IMR-90 (cell line): Measurements from ENCODE around the gene VPS37B. TPM values are rescaled to one million over a fixed set of nuclear protein-coding genes. Genes with fewer than 3 reads are reported as not detected.

Experiments used
- ATAC-seq: fragments of 200-7000 bp; cut with Tn5 transposase; 2 replicates; pipeline ENCODE4 v1.9.1; 2020; ENCODE audit warnings: low read depth, mild to moderate bottlenecking, moderate library complexity
- BruUV-seq: library from RNA; stranded (reverse); fragments of 400-500 nt; replicated peaks from 2 replicates; lab custom pipeline; 2021; lab: Mats Ljungman, UMichigan
- CTCF ChIA-PET: fragments of 300-600 bp; formaldehyde crosslinking; extraction: SDS; loops from one replicate; lab custom pipeline; 2021; ENCODE audit warnings: antibody characterized with exemption; lab: Yijun Ruan, JAX
- POLR2A ChIA-PET: fragments of 300-600 bp; sonication (Branson Sonifier 250); formaldehyde crosslinking; loops from one replicate; lab custom pipeline; 2022; ENCODE audit warnings: antibody characterized with exemption; ENCODE audit not compliant: unreplicated experiment; lab: Charles Lee
- DNase-seq: peaks from one replicate; pipeline ENCODE4 v3.0.0; 2013
- H2AFZ ChIP-seq: replicated peaks from 2 replicates; pipeline ENCODE3; 2013; ENCODE audit warnings: low read length, mild to moderate bottlenecking; ENCODE audit not compliant: poor library complexity
- H2AK5ac ChIP-seq: 2 replicates; pipeline ENCODE4 v1.6.1; 2013; ENCODE audit warnings: low read depth, low read length, inconsistent platforms
- H2AK9ac ChIP-seq: replicated peaks from 2 replicates; pipeline ENCODE3; 2013; ENCODE audit warnings: mild to moderate bottlenecking, low read depth, low read length, moderate library complexity; ENCODE audit not compliant: poor library complexity
- H2BK120ac ChIP-seq: 2 replicates; pipeline ENCODE4 v1.6.1; 2013; ENCODE audit warnings: low read depth, low read length, inconsistent platforms
- H2BK15ac ChIP-seq: 3 replicates; pipeline ENCODE4 v1.6.1; 2013; ENCODE audit warnings: low read depth, low read length, inconsistent platforms
- H2BK20ac ChIP-seq: 2 replicates; pipeline ENCODE4 v1.6.1; 2013; ENCODE audit warnings: low read depth, mild to moderate bottlenecking, inconsistent platforms, low read length, moderate library complexity
- H2BK5ac ChIP-seq: 2 replicates; pipeline ENCODE4 v1.6.1; 2013; ENCODE audit warnings: mild to moderate bottlenecking, low read depth, low read length, inconsistent platforms; ENCODE audit not compliant: poor library complexity, severe bottlenecking
- H3K14ac ChIP-seq: replicated peaks from 2 replicates; pipeline ENCODE4 v1.6.1; 2013; ENCODE audit warnings: low read depth, low read length, inconsistent platforms
- H3K18ac ChIP-seq: 2 replicates; pipeline ENCODE4 v1.6.1; 2013; ENCODE audit warnings: low read depth, low read length, control low read depth
- H3K23ac ChIP-seq: 2 replicates; pipeline ENCODE4 v1.6.1; 2013; ENCODE audit warnings: low read depth, low read length, inconsistent platforms
- H3K27ac ChIP-seq: 2 replicates; pipeline ENCODE4 v1.5.1; 2013; ENCODE audit warnings: mild to moderate bottlenecking, control low read depth, low read length; ENCODE audit not compliant: insufficient read depth
- H3K27me3 ChIP-seq: 2 replicates; pipeline ENCODE4 v1.6.1; 2013; ENCODE audit warnings: low read length; ENCODE audit not compliant: control insufficient read depth, insufficient read depth
- H3K36me3 ChIP-seq: 2 replicates; pipeline ENCODE4 v1.6.1; 2013; ENCODE audit warnings: low read length, mixed read lengths; ENCODE audit not compliant: control insufficient read depth, insufficient read depth
- H3K4ac ChIP-seq: 2 replicates; pipeline ENCODE4 v1.6.1; 2013; ENCODE audit warnings: low read depth, low read length, inconsistent platforms
- H3K4me1 ChIP-seq: 2 replicates; pipeline ENCODE4 v1.6.1; 2013; ENCODE audit warnings: low read length, mixed read lengths; ENCODE audit not compliant: control insufficient read depth, insufficient read depth
- H3K4me2 ChIP-seq: 2 replicates; pipeline ENCODE4 v1.6.1; 2013; ENCODE audit warnings: low read depth, mild to moderate bottlenecking, control low read depth, low read length, moderate library complexity
- H3K4me3 ChIP-seq: 2 replicates; pipeline ENCODE4 v1.5.1; 2013; ENCODE audit warnings: low read depth, mild to moderate bottlenecking, control low read depth, low read length, moderate library complexity; ENCODE audit not compliant: insufficient read depth
- H3K56ac ChIP-seq: 2 replicates; pipeline ENCODE4 v1.6.1; 2013; ENCODE audit warnings: low read length, inconsistent platforms; ENCODE audit not compliant: insufficient read depth; ENCODE audit errors: extremely low read depth
- H3K79me1 ChIP-seq, 2 experiments: 2 replicates each; pipeline ENCODE4 v1.6.1; 2013; ENCODE audit warnings: low read length in 2 of 2, inconsistent platforms in 1 of 2, low read depth in 1 of 2
- H3K9ac ChIP-seq: 2 replicates; pipeline ENCODE4 v1.6.1; 2013; ENCODE audit warnings: low read depth, low read length, control low read depth
- H3K9me1 ChIP-seq: 2 replicates; pipeline ENCODE4 v1.6.1; 2013; ENCODE audit warnings: low read length, inconsistent platforms; ENCODE audit not compliant: insufficient read depth
- H3K9me3 ChIP-seq: 2 replicates; pipeline ENCODE4 v1.6.1; 2013; ENCODE audit warnings: low read length; ENCODE audit not compliant: control insufficient read depth, insufficient read depth
- H4K20me1 ChIP-seq: 2 replicates; pipeline ENCODE4 v1.6.1; 2013; ENCODE audit warnings: low read length, inconsistent platforms; ENCODE audit not compliant: insufficient read depth
- H4K5ac ChIP-seq: 2 replicates; pipeline ENCODE4 v1.6.1; 2013; ENCODE audit warnings: mild to moderate bottlenecking, low read depth, low read length, control low read depth
- H4K8ac ChIP-seq, 2 experiments: 2 replicates each; pipeline ENCODE4 v1.6.1; 2013; ENCODE audit warnings: low read depth in 2 of 2, low read length in 2 of 2, control low read depth in 1 of 2, inconsistent platforms in 1 of 2
- H4K91ac ChIP-seq: 2 replicates; pipeline ENCODE4 v1.6.1; 2013; ENCODE audit warnings: low read depth, low read length, inconsistent platforms; ENCODE audit not compliant: insufficient read depth
- CEBPB ChIP-seq: IDR thresholded peaks from 2 replicates; pipeline ENCODE4 v1.6.1; 2012; ENCODE audit warnings: low read depth, low read length, improper control_type of control experiment
- FOS ChIP-seq: fragments of 150-350 bp; IDR thresholded peaks from 2 replicates; pipeline ENCODE4 v1.6.1; 2016; ENCODE audit warnings: low read depth, low read length
- MAZ ChIP-seq: IDR thresholded peaks from 2 replicates; pipeline ENCODE4 v1.6.1; 2012; ENCODE audit warnings: low read depth, mild to moderate bottlenecking, low read length, improper control_type of control experiment, moderate library complexity, borderline replicate concordance
- MXI1 ChIP-seq: IDR thresholded peaks from 2 replicates; pipeline ENCODE4 v1.6.1; 2012; ENCODE audit warnings: low read depth, mild to moderate bottlenecking, low read length, moderate library complexity, borderline replicate concordance
- RAD21 ChIP-seq: IDR thresholded peaks from 2 replicates; pipeline ENCODE4 v1.6.1; 2012; ENCODE audit warnings: low read length, improper control_type of control experiment
- WGBS, 2 experiments: methylation state at CpG; one replicate each; pipeline versions ENCODE4 v1.1.5 to v1.1.7; 2013; ENCODE audit warnings: missing lambda C conversion rate in 2 of 2; ENCODE audit not compliant: insufficient read length in 1 of 2; ENCODE audit errors: extremely low coverage in 2 of 2; 5-methylcytosine and 5-hydroxymethylcytosine counted together
- dilution Hi-C: fragments of 300-500 bp; cut with HindIII; formaldehyde crosslinking; loops from one replicate; pipeline ENCODE4 v1.14.3; 2018; ENCODE audit warnings: low sequenced_read_pairs; ENCODE audit not compliant: unreplicated experiment
- in situ Hi-C: fragments of 300-500 bp; cut with MboI; formaldehyde crosslinking; loops from 3 replicates; pipeline ENCODE4 v1.14.3; 2019; ENCODE audit warnings: low sequenced_read_pairs, inconsistent platforms, mixed read lengths
- intact Hi-C: fragments of 100-400 bp; cut with micrococcal nuclease; formaldehyde crosslinking; loops from 2 replicates; pipeline ENCODE4 v1.10.0; 2022
- polyA plus RNA-seq, 3 experiments: library from polyadenylated mRNA; depleted of rRNA; stranded (reverse); fragments of >200 nt; gene quantifications; 2 replicates each; pipeline ENCODE4 v1.2.3, GENCODE V29; 2012; ENCODE audit warnings: low replicate concordance in 1 of 3
- total RNA-seq: library from RNA; depleted of rRNA; stranded (reverse); fragments of >200 nt; gene quantifications from 2 replicates; pipeline ENCODE4 v1.2.3, GENCODE V29; 2012
- TF ChIP-seq, protein P1 (sequence below): fragments of 150-350 bp; IDR thresholded peaks from 2 replicates; pipeline ENCODE4 v1.6.1; 2017; ENCODE audit warnings: mild to moderate bottlenecking, antibody characterized with exemption, low read length, low read depth

VPS37B gene
- total and polyA plus RNA-seq, 2 of the 4 experiments (the other 2 are of a cell fraction), result 8.6 to 25.7 TPM

DNA sequence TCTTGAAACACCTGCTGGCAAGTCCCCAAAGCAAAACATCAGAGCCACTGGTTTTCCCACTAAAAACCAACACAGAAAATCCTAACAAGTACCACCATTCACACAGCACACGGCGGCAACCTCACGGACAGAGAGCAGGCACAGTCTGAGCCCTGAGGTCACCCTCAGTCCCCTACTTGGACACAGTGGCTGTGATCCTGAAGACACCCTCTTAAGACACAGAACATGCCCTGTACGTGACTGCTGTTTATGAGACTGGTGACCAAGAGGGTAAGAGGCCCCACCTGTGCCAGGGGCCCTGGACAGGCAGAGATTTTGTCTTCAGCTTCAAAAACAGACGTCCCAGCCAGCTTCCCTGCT lies 31.1 kb downstream of the VPS37B start:
- no peak overlapping the region for H2BK120ac ChIP-seq
- no peak overlapping the region for H2AK5ac ChIP-seq
- peaks cover 13 to 44% of the 10 kb centered on the region in 2 experiments; a peak in 3 of 4 replicates for H3K79me1 ChIP-seq
- no peaks in the 10 kb centered on the region for H3K27me3 ChIP-seq
- H3K4ac ChIP-seq, result no peak overlapping the region
- H3K9me1 ChIP-seq, result no peaks in the 10 kb centered on the region; the same call in 1 of the 2 replicates
- no CpG with 5 or more reads among the region's 5 CpGs for WGBS, 2 experiments
- H3K56ac ChIP-seq, result no peak overlapping the region
- H3K27ac ChIP-seq, result no peak overlapping the region
- ATAC-seq, result no peak
- H3K23ac ChIP-seq, result no peak overlapping the region
- POLR2A ChIA-PET, result no interaction called here
- BruUV-seq, result no TSS peak
- no peak overlapping the region for H2AFZ ChIP-seq
- H4K5ac ChIP-seq, result no peak overlapping the region
- TF ChIP-seq MAZ (no peak), CEBPB (no peak), MXI1 (no peak), RAD21 (no peak), FOS (no peak)
- TF ChIP-seq, protein P1, sequence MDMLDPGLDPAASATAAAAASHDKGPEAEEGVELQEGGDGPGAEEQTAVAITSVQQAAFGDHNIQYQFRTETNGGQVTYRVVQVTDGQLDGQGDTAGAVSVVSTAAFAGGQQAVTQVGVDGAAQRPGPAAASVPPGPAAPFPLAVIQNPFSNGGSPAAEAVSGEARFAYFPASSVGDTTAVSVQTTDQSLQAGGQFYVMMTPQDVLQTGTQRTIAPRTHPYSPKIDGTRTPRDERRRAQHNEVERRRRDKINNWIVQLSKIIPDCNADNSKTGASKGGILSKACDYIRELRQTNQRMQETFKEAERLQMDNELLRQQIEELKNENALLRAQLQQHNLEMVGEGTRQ, result no peak
- no peak overlapping the region for H2AK9ac ChIP-seq
- no peak overlapping the region for H2BK5ac ChIP-seq
- H3K36me3 ChIP-seq, result peaks cover 54% of the 10 kb centered on the region
- no peak overlapping the region for H2BK20ac ChIP-seq
- intact Hi-C loops, result loop anchor here (5.0 kb wide), 1 partner anchor 73 kb away; no protein-coding TSS in a partner anchor
- dilution Hi-C loops, result no loop called here
- no peak overlapping the region for H3K4me3 ChIP-seq
- H4K20me1 ChIP-seq, result peaks cover 20% of the 10 kb centered on the region
- H3K14ac ChIP-seq, result no peak overlapping the region
- no peak overlapping the region for H3K9ac ChIP-seq
- H3K4me2 ChIP-seq, result no peak overlapping the region
- H4K8ac ChIP-seq, result no peak overlapping the region
- no peak overlapping the region for H2BK15ac ChIP-seq
- no peak overlapping the region for H4K91ac ChIP-seq
- H3K9me3 ChIP-seq, result no peaks in the 10 kb centered on the region
- no peak for DNase-seq
- H3K18ac ChIP-seq, result no peak overlapping the region
- in situ Hi-C loops, result no loop called here
- no peaks in the 10 kb centered on the region for H3K4me1 ChIP-seq
- CTCF ChIA-PET, result no interaction called here
